OCI-LY3 (cell line): ENCODE data around the gene PRSS36.

Experiments used
- EZH2phosphoT487 ChIP-seq: fragments of 200-600 bp; shearing (Covaris generic); IDR thresholded peaks from 2 replicates; pipeline ENCODE4 v1.6.1; 2018; ENCODE audit warnings: antibody characterized with exemption, mixed run types, low read depth
- TF ChIP-seq, protein P1 (sequence below): fragments of 200-600, 300-600 bp; sonication (generic); IDR thresholded peaks from 2 replicates; pipeline ENCODE4 v1.5.1; 2014; ENCODE audit warnings: antibody characterized with exemption, low read length, low read depth

DNA sequence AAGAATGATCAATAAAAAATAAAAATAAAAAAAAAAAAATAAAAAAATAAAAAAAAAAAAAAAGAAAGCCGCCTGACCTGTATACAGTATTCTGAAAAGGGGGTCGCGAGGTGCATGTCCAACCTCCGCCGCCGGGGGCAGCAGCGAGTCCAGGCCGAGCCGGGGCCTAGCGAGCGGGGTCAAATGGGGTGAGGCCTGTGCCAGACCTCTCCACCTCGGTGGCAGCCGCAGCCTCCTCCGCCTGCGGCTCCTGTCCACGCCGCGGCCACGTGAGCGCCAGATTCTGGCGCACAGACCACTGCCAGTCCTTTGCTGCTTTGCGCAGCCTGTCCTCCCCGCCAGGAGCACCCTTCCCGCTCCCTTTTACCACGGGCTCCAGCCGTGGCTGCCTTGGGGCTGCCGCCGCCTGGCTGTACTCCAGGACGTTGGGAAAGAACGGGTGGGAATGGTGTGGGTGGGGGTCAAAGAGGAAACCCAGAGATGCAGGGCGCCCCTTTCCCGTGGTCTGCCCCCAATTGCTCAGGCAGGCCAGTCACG, 44.1 kb downstream of the PRSS36 start:
- TF ChIP-seq, protein P1, sequence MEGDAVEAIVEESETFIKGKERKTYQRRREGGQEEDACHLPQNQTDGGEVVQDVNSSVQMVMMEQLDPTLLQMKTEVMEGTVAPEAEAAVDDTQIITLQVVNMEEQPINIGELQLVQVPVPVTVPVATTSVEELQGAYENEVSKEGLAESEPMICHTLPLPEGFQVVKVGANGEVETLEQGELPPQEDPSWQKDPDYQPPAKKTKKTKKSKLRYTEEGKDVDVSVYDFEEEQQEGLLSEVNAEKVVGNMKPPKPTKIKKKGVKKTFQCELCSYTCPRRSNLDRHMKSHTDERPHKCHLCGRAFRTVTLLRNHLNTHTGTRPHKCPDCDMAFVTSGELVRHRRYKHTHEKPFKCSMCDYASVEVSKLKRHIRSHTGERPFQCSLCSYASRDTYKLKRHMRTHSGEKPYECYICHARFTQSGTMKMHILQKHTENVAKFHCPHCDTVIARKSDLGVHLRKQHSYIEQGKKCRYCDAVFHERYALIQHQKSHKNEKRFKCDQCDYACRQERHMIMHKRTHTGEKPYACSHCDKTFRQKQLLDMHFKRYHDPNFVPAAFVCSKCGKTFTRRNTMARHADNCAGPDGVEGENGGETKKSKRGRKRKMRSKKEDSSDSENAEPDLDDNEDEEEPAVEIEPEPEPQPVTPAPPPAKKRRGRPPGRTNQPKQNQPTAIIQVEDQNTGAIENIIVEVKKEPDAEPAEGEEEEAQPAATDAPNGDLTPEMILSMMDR, result peak; percentile 33
- TF ChIP-seq EZH2phosphoT487, result no peak
